Glomerular visceral epithelial cell (primary cell): ENCODE results near the gene AQP1.

Experiments
- DNase-seq: peaks from one replicate; pipeline ENCODE4 v3.0.0-alpha.2; 2016; ENCODE audit errors: extremely low spot score

The AQP1 gene

DNA sequence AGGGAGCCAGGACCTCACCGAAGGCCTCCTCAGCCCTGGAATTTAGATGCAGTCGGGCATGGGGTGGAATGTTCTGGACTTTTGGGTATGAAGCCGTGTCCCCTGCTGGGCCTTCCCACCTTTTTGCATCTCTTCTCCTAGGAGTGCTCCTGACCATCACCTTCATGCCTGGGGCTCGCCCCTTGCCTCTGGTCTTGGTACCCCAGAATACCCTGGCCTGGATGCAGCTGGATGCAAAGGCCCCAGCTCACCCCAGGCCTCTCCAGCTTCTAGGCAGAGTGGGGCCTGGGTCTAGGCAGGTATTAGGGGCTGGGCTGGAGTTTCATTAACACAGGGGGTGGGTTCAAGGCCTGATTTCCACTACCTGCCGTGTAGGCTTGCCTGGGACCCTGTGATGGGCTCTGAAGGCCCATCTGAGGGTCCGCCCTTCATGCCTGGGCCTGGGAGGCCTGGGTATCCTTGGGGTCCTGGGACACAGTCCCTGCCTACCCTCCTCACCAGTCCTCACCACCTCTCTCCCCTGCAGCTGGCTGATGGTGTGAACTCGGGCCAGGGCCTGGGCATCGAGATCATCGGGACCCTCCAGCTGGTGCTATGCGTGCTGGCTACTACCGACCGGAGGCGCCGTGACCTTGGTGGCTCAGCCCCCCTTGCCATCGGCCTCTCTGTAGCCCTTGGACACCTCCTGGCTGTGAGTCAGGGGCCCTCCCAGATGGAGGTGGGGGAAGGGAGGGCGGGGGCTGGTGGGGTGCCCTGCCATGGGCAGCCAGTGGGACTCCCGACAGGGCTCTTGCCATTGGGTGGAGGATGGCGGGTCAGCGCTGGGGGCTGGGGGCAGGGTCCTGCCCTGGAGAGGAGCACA lies 10.1 kb downstream of the AQP1 start:
- DNase-seq = no peak

DNA sequence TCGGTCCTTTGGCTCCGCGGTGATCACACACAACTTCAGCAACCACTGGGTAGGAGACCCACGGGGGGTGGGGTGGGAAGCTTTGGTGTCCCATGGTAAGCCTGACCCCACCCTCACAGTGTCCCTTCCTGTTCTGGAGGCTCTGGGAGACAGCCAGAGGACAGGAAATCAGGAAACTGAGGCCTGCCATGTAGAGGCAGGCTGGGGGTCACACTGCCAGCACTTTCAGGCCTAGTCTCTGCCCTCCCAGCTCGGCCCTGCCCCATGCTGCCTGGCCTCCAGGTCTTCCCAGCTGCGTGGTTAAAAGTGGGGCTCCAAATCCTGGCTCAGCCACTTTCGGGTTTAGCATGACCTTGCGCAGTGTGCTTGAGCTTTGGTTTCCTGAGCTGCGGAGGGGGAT lies 10.9 kb downstream of the AQP1 start:
- no peak for DNase-seq

DNA sequence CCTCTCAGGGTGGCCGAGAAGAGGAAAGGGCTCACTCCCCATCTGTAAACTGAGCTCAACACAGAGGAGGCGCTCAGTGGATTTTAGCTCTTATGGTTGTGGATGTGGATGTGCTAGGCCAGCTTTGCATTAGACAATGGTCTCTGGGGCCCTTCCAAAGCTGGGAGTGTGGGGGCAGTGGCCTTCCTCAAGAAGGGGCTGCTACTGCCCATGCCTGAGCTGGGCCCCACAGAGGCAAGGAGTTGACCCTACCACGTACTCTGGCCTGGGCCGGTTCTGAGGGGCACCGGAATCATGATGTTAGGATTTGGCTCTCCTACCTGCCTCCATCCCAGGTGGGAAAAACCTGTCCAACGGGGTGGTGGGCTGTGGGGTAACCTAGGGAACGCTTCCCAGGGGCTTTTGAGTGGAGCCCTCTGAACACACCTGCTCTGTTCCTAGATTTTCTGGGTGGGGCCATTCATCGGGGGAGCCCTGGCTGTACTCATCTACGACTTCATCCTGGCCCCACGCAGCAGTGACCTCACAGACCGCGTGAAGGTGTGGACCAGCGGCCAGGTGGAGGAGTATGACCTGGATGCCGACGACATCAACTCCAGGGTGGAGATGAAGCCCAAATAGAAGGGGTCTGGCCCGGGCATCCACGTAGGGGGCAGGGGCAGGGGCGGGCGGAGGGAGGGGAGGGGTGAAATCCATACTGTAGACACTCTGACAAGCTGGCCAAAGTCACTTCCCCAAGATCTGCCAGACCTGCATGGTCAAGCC lies 11.5 kb downstream of the AQP1 start:
- DNase-seq = no peak

DNA sequence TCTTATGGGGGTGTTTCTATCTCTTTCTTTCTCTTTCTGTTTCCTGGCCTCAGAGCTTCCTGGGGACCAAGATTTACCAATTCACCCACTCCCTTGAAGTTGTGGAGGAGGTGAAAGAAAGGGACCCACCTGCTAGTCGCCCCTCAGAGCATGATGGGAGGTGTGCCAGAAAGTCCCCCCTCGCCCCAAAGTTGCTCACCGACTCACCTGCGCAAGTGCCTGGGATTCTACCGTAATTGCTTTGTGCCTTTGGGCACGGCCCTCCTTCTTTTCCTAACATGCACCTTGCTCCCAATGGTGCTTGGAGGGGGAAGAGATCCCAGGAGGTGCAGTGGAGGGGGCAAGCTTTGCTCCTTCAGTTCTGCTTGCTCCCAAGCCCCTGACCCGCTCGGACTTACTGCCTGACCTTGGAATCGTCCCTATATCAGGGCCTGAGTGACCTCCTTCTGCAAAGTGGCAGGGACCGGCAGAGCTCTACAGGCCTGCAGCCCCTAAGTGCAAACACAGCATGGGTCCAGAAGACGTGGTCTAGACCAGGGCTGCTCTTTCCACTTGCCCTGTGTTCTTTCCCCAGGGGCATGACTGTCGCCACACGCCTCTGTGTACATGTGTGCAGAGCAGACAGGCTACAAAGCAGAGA lies 12.2 kb downstream of the AQP1 start:
- no peak for DNase-seq

DNA sequence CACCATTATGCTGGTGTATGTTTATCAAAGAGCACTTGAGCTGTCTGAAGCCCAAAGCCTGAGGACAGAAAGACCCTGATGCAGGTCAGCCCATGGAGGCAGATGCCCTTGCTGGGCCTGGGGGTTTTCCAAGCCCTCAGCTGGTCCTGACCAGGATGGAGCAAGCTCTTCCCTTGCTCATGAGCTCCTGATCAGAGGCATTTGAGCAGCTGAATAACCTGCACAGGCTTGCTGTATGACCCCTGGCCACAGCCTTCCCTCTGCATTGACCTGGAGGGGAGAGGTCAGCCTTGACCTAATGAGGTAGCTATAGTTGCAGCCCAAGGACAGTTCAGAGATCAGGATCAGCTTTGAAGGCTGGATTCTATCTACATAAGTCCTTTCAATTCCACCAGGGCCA lies 13.0 kb downstream of the AQP1 start:
- DNase-seq = no peak

DNA sequence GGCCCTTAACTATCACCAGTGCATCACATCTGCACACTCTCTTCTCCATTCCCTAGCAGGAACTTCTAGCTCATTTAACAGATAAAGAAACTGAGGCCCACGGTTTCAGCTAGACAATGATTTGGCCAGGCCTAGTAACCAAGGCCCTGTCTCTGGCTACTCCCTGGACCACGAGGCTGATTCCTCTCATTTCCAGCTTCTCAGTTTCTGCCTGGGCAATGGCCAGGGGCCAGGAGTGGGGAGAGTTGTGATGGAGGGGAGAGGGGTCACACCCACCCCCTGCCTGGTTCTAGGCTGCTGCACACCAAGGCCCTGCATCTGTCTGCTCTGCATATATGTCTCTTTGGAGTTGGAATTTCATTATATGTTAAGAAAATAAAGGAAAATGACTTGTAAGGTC lies 13.5 kb downstream of the AQP1 start:
- no peak for DNase-seq

DNA sequence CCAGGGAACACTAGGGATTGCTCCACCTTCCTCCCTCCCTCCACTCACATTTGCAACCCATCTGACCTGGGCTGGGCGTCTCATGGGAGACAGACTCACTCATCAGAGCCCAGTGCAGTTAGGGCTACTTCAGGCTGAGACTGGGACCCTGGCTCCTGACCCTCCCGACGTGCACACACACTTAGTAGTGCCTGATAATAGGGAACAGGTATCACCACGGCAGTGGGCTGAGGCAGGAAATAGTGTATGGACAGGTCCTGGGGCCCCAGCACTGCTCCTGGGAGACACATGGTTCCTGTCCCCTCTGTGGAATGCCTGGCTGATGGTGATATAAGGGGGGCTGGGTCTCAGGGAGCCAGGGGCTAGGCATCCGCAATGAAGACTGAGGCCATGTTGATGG lies 14.3 kb downstream of the AQP1 start:
- DNase-seq = no peak

DNA sequence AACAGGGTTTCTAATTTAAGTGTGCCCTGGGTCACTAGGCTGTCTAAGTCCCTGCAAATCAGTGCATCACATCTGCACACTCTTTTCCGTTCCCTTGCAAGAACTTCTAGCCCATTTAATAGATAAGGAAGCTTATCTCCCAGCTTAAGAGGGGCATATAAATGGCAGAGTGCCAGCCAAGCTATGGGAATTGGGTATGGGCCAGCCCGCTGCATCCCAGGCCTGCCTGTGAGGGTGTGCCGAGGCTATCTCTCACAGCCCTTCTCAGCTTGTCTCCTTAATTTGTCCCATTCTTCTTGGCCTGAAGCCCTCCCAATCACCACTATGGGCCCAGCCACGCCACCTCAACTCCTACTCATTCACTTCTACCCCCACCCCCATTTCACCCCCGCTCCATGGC lies 14.7 kb downstream of the AQP1 start:
- DNase-seq = no peak

DNA sequence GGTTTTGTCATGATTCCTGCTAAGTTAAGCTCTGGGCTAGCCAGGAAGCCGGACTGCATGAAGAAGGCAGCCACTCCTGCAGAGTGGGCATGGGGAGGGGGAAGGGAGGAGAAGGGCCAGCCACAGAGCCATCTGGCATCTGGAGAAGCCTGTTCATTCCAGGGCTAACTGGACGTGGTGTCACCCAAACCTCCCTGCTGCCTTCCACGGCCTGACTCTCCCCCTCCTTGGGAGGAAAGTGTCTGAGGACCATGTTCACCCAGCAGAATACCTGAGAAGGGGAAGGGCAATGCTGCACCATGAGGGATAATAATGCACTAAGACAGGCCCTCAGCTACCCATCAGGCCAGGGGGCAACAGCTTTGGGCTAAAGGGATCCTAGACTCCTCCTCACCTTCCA lies 15.4 kb downstream of the AQP1 start:
- no peak for DNase-seq

DNA sequence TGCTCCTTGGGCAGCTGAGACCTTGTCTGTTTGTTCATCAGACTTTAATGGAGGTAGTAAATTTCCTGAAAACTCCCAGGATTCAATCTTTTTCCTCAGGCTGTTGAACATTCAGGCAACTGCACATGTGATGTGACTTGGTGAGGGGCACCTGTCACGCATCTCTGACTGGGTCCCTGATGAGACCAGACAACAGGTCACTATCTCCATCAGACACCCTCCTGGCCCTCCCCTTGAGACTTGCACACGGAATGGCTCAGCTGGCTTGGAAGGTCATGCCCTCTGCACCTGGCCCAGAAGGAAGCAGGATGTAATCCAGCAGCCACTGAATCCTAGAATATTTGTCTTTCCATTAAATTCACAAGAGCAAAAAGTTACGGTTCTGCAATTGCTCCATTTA lies 15.9 kb downstream of the AQP1 start:
- DNase-seq = no peak

DNA sequence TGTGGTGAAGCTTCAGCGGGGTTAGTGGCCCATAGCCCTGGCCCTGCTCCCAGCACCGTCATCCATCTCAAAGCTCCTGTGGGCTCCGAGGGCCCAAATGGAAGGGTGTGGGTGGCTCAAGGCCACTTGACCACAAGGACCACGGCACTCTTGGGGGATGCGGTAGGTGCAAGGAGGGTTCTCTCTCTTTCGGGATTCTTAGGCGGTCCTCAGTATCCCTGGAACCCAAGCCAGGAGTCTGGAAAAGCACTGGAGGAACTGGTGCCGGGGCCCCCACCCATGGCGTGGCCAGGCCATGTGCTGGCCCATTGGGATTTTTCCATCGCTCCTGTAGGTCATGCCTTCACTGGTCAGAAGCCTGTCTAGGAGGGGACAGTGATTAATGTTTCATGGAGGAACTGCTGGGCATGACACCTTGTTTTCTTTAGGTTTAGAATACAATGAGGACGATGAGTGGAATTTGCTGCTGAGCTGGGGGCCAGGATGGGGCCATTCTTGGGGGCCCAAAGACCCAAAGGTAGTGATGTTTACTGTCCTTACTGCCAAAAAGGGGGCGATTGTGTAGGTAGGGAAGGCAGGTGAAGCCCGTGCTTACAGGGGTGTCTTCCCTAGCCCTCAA lies 16.7 kb downstream of the AQP1 start:
- no peak for DNase-seq

DNA sequence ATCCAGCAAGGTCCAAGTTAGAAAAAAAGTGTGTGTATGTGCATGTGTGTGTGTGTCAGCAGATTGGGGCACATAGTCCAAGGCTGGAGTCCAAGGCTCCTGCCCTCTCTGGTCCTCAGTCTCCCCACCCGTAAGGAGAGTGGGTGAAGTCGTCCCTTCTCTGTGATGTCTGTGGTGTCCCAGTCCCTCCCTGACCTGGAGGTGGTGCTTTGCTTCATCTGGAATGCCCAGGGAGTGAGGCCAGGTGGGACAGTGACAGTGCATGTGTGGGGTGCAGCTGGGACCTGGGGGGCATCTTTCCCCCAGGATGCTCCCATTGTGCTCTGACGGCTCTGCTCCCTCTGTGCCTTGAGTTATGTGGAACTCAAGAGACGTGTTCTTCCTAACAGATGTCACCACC lies 18.0 kb downstream of the AQP1 start:
- DNase-seq = no peak

DNA sequence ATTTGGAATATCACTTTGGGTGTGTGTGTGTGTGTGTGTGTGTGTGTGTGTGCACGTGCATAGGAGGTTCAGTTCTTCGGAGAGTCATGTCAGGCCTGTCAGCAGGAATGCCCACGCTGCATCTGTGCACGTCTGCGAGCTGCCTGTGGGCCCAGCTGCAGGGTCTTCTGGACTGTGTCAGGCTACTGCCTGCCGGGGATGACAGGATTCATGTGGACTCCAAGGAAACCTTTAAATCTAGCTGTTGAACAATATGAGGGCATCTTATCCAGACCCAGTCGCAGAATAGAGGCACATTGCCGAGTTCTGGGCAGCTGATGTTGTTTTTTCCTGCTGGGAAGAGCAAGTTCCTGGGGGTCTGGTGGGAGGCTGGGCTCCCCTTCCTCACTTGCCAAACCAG lies 19.0 kb downstream of the AQP1 start:
- DNase-seq = no peak

DNA sequence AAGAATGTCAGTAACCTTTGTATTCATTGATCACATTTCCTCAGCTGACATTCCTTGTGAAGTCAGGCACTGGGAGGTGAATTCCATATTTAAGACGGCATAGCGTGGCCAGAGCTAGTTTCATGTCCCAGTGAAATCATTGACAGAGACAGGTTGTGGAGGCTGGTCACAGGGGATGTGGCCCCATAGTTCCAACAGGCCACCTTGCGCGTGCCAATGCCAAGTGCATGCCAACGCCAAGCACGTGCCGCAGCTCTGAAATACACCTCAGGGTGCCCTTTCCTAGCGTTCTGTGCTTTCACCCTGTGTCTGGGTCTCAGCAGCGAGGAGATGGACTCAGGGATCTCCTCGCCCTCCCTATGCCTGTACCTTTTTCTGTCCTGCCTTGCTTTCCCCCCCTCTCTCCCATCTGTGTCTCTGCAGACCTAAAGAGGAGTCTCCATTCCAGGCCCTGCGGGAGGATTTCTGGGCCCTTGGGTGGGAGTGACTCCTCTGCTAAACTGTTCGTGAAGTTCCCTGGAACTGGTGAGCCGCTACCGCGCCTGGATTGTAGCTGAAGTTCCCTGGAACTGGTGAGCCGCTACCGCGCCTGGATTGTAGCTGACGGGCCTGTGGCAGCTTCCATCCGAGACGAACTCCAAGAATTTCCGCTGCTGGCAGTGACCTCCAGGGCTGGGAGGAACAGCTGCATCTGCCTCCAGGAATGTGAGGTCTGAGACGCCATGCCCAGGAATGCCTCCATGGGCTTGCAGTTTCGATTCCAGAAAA lies 19.7 kb downstream of the AQP1 start:
- peak; percentile 78 for DNase-seq

DNA sequence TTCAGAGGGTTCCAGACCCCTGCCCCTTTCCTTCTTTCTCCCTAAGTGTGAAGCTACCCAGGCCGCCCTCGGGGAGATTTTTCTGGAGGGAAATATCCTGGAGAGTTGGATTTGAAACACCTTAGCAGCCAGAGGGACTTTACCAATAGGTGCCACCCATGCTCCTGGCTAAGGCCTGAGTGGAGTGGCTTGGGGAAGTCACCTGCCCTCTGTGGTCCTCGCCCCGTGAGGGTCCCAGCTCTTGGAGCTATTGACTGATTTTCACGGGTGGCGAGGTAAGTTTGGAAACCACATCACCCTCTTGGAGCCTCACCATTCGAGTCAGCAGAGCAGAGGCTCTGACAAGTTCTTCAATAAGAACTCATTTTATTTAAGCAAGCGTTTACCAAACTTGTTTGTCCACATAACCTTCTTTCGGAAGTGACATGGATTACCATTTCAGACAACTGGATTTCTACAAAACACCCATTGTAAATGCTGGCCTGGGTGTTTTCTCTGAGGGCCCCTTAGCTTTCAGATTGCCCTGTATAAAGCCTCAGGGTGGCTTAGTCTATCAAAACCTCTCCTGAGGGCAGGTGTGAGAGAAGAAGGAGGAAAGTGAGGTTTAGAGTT lies 20.4 kb downstream of the AQP1 start:
- no peak for DNase-seq

DNA sequence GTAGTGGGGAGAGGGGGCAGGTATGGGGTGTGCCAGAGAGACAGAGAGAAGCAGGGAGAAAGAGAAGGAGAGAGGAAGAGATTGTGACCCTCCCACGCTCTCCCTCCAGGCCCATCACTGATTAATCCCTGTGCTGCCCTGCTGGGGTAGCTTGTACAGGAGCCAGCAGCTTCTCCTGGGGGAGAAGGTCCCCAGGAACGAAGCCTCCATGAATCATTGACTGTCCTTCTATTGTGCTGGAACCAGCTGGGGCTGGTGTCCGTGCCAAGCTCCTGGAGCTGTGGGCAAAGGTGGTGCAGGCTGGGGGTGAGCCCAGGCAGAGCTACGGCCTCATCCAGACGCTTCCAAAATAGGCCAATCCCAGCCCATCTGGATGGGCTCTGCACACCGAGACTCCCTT lies 20.9 kb downstream of the AQP1 start:
- peak; percentile 53 for DNase-seq

DNA sequence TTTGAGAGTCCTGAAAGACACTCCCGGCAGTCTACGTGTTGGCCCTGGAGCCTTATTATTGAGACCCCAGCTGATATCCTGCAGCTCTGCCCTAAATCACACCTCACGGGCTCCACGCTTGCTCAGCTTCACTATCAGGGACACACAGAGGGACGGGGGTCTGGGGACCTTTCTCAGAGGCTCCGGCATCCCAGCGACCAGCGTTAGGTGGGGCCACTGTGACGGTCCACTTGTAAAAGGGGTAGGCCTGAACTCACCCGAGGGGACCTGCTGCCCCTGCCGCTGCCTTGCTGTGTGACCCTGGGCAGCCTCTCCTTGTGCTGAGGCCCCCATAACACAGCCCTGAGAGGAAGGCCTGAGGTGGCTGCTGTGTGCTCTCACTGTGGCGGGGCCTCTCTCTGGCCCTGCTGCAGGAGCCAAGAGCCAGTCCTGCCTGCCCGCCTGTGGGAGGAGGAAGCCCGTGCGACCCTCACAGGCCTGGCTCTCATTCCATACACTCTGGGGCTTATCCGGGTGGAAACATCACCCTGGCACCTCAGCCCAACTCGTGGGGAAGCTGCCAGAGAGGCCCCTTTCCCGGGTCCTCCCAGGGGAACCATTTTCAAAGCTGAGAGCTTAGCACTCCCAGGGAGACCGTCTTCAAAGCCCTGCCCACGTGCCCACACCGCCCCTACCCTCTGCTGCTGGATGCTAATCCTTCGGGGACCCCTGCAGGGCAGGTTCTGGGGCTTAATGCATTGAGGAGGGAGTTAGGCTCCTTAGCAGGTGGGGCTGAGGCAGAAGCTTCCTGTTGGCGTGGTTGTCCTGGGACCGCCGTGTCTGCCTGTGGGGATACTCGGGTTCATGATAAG lies 21.7 kb downstream of the AQP1 start:
- no peak for DNase-seq

DNA sequence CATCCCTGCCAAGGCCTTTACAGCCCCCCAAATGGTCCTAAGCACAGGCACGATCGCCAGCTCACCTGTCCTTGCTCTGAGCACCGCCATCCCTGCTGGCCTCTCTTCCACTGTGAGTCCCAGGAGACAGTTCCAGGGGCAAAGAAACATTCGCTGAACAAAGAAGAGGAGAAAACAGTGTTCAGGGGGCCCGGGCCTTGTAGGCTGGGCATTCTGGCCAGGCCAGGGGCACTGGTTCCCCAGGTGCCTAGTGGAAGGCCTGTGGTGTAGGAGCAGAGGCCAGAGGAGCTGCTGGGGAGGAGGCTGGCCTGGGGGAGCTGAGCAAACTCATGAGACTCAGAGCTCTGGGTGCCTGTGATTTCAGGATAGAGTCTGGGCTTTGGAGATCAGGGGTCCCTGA lies 22.6 kb downstream of the AQP1 start:
- DNase-seq = no peak

DNA sequence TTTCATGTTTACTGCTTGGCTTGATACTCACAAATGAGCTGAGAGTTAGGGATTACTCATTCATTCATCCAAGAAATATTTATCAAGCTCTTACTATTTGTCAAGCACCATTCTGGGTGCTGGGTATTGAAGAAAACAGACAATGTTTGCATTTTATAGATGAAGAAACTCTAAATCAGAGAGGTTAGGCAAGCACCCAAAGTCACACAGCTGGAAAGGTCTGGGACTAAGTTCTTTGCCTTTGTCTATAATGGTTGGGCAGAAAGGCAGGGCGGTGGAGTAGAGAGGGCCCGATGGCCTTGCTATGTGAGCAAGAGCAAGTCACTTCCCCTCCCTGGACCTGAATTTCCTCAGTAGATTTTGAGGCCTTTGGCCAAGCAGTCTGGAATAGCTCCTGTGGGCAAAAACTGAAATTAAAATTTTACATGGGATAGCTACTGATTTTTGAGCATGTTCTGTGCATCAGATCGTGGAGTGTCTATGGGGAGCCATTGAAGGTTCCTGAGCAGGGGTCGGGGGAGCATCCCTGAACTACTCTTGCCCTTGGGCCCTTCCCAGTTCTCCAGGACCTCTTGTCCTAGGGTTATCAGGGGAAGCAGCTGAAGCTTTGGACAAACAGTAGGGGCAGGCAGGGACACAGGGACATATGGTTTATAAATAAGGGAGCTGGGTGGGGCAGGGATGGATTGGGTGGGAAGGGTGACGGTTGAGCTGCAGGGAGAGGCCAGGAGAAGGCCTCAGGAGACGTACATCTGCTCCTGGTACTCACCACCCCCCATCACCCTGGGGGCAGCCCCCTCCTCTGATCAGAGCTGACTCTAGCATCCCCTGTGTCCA lies 23.3 kb downstream of the AQP1 start:
- no peak for DNase-seq

DNA sequence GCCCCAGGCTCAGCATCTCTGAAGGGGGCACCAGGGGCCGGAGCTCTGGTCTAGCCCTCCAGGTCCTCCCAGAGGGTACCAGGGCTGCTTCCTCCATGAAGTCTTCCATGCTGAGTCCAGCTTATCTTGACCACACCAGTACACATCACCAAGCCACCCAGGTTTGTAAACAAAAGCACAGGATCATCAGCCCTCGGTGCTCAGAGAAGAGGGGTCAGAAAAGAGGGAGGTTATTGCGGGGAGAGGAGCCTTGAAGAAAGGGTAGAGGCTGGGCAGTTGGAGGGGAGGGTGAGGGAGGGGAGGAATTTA lies 23.9 kb downstream of the AQP1 start:
- no peak for DNase-seq
